AG04449 (cell line): ENCODE data around the gene HHIPL1.

Experiments
- CTCF ChIA-PET: fragments of 350-600 bp; formaldehyde crosslinking; extraction: SDS; loops from one replicate; lab custom pipeline; 2021; ENCODE audit warnings: antibody characterized with exemption; lab: Yijun Ruan, JAX
- POLR2A ChIA-PET: fragments of 400-600, 350-600 bp; formaldehyde crosslinking; extraction: SDS; loops from one replicate; lab custom pipeline; 2020; ENCODE audit warnings: antibody characterized with exemption, inconsistent platforms; lab: Yijun Ruan, JAX
- DNase-seq: peaks from one replicate; pipeline ENCODE4 v3.0.0-alpha.2; 2010; ENCODE audit warnings: low read depth, low spot score
- H3K4me3 ChIP-seq: 2 replicates; pipeline ENCODE4 v1.5.1; 2011; ENCODE audit warnings: low read depth, mild to moderate bottlenecking, control low read depth, low read length
- TF ChIP-seq, protein P1 (sequence below): IDR thresholded peaks from one replicate; pipeline ENCODE4 v1.5.1; 2011; ENCODE audit warnings: mild to moderate bottlenecking, moderate library complexity, low read length, control low read depth, inconsistent platforms; ENCODE audit not compliant: insufficient read depth; ENCODE audit errors: missing control alignments

The HHIPL1 gene

DNA sequence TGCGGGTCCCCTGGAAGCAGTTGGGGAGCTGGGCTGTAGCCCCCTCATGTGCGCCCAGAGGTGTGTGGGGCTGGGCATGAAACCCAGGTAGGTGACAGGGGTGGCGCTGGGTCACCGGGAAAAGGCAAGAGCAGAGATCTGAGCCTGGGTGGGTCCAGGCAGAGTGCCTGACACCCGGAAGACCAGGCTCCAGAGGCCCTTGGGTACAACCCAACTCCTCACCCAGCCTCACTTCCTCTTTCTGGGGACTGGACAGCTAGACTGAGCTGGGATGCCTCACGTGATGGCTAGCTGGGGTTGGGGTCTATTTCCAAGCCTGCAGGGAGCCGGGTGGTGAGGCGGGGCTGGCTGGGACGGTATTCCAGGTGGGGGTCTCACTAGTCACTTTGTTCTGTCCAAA, 22.9 kb downstream of the HHIPL1 start:
- POLR2A ChIA-PET = no interaction called here
- TF ChIP-seq, protein P1, sequence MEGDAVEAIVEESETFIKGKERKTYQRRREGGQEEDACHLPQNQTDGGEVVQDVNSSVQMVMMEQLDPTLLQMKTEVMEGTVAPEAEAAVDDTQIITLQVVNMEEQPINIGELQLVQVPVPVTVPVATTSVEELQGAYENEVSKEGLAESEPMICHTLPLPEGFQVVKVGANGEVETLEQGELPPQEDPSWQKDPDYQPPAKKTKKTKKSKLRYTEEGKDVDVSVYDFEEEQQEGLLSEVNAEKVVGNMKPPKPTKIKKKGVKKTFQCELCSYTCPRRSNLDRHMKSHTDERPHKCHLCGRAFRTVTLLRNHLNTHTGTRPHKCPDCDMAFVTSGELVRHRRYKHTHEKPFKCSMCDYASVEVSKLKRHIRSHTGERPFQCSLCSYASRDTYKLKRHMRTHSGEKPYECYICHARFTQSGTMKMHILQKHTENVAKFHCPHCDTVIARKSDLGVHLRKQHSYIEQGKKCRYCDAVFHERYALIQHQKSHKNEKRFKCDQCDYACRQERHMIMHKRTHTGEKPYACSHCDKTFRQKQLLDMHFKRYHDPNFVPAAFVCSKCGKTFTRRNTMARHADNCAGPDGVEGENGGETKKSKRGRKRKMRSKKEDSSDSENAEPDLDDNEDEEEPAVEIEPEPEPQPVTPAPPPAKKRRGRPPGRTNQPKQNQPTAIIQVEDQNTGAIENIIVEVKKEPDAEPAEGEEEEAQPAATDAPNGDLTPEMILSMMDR = no peak
- no peak overlapping the region for H3K4me3 ChIP-seq
- DNase-seq = no peak
- CTCF ChIA-PET = interaction anchor here (0.7 to 3.5 kb wide), 6 partner anchors 11 to 221 kb away, joined by 3 to 20 read pairs (median 4); no protein-coding TSS in a partner anchor

DNA sequence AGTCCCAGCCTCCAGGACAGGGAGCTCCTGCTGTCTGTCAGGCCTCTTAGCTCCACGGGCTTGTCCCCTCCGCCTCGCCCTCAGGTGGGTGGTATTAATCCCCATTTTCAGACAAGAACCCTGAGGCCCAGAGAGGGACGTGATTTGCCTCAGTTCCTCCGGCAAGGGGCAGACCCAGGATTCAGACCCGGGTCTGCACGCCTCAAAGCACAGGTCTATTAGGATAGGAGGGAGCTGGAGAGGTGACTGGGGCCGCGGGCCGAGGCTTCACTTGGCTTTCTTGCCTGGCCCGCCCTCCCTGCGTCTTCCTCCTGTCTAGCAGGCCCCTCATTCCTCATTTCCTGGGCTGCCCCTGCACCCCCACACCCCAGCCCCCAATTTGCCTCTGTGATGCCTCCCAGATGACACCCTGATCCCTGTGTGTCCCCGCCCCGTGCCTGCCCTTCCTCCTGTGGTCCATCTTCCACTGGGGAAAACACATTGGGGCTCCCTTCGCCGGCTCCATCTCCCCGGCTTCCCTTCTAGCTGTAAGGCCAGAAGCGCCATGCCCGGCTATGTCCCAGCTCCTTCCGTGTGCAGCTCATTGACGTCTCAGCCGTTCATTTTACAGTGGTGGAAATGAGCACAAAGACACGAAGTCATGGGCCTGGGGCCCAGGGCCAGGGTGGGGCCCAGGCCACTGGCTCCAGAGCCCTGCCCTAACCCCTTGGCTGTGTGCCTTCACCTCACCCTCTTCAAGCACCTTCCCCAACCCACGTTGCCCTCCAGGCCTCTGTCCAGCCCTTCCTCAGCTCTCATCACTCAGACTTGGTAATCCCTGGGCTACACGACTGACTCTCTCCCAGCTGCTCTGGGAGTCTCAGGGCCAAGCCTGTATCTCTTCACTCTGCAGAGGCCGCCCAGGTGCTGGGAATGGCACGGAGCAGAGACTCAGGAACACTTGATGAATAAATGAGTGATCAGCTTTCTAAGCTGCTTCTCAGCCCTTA, 23.7 kb downstream of the HHIPL1 start:
- TF ChIP-seq, protein P1 = no peak
- H3K4me3 ChIP-seq = no peak overlapping the region
- no peak for DNase-seq
- ChIA-PET POLR2A (interaction anchor here (1.1 kb wide), 1 partner anchor 14 kb away, joined by 3 read pairs; no protein-coding TSS in a partner anchor), CTCF (interaction anchor here (0.6 to 3.5 kb wide), 8 partner anchors 9 to 220 kb away, joined by 3 to 20 read pairs (median 4); no protein-coding TSS in a partner anchor)

DNA sequence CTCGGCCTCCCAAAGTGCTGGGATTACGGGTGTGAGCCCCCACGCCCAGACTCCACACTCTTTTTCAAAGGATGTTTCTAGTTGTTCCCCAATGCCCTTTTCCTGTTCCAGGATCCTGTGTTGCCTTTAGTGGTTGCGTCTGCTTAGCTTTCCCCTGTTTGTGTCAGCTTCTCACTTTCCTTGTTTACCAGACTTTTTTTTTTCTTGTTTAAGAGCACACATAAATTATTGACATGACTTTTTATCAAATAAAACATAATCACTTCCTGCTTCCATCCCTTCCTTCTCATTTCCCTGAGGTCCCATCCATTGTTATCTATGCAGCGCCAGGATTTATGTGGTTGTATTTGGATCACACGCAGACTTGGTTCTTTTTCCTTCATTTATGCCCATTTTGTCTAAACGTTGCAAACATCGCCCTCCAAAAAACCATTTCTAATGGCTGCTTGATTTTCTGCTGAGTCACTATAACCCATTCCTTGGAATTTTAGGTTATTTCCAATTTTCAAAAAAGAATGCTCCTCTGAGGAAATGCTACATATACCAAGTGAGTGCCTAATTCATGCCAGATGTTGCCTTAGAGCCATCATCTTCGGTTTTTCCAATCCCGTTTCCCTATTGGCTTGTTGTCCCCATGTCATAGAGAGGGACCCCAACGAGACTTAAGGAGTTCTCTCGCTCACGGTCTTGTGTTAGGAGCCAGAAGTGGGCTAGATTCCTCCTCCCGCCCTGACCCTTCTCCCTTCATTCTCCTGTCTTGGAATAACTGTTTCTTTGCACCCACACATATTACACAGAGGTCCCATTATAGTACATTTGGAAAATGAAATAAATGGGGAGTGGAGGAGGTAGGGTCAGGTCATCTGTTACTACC, 25.7 kb downstream of the HHIPL1 start:
- ChIA-PET POLR2A (interaction anchor here (1.1 kb wide), 1 partner anchor 16 kb away, joined by 3 read pairs; no protein-coding TSS in a partner anchor), CTCF (interaction anchor here (0.9 to 2.2 kb wide), 2 partner anchors 10 to 13 kb away, joined by 3 to 6 read pairs; partner anchors contain the start of gene CYP46A1)
- DNase-seq = no peak
- no peak overlapping the region for H3K4me3 ChIP-seq
- TF ChIP-seq, protein P1 = no peak

DNA sequence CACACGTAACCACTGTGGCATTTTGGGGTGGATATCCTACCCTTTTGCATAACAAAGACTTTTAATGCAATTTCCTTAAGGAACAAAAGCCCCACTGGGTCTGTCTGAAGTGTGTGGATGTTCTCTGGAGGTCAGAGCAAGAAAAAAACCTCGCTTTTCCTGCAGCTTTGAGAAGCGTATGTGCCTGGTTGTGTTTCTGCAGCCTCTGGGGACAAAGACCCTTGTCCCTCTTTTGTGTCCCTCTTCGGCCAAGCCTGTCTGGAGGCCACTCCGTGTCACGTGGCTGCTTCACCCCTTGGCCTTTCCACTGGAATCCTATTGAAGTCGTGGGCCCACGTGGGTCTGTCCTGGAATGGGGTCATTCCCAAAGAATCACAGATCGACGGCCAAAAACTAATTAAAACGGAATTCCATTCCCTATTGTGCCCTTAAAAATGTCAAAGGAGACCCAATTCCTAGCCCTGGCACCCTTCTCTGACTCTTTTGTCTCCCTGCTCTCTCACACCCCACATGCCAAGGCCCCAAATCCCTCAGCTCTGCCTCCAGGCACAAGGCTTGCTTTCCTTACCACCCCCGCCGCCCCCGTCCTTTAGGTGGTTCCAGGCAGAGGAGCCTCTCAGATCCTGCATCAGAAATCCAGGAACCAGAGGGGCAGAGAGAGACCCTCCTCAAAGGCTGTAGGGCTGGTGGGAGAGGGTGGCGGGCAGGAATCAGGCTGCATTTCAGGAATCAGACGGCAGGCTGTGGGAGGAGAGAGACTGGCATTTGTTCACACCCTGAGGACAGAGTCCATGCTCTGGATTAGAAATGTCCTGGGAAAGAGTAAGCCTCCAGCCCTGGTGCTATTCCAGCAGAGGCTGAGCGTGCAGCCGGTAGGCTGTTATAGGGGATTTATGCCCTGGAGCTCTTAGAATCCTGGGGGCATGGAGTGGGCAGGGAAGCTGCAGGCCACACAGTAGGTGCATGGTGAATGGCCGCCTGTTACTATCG, 26.6 kb downstream of the HHIPL1 start:
- POLR2A ChIA-PET = no interaction called here
- H3K4me3 ChIP-seq = no peak overlapping the region
- DNase-seq = no peak
- TF ChIP-seq, protein P1 = no peak
- CTCF ChIA-PET = interaction anchor here (0.8 to 2.2 kb wide), 3 partner anchors 9 to 227 kb away, joined by 4 to 6 read pairs (median 5); no protein-coding TSS in a partner anchor

DNA sequence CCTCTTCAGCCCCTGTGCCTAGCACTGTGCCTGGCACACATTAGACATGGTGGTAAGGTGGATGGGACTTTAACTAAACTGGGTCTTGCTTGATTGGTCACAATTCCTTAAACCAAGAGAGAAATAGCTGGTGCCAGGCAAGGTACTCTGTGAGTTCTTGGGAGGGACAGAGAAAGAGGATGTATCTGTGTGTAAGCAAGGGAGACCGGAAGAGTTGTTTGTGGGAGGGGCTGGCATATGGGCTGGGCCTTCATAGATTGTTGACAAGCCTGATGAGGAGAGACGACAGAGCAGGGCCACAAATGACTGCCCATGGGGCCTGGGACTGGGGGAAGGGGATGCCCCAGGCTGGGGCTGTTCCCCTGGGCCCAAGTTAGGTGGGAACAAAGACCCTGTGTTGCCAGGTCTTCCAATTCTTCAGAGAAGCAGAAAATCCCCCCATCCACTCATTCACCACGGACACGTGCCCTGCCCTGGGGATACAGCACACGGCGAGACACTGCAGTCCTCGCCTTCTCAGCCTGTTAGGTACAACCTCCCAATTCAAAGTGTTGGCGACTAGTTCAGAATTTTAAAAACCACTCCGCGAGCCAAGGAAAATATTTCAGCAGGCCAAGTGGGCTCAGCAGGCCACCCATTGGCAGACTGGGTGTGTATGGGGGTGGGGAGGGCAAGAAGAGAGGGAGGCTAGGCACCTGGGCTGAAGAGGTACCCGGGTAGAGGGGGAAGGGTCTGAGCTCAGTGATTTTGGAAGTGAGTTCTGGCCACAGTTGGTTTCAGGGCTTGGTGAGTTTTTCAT, 27.8 kb downstream of the HHIPL1 start:
- no peak overlapping the region for H3K4me3 ChIP-seq
- POLR2A ChIA-PET = no interaction called here
- TF ChIP-seq, protein P1 = no peak
- DNase-seq = no peak
- CTCF ChIA-PET = interaction anchor here (0.8 to 1.4 kb wide), 3 partner anchors 9 to 226 kb away, joined by 4 to 5 read pairs (median 4); no protein-coding TSS in a partner anchor
